H1 (cell line): ENCODE results near the gene ZCWPW2. TPM values are rescaled to one million over a fixed set of nuclear protein-coding genes. Genes with fewer than 3 reads are reported as not detected.

Experiments used
- CTCF ChIA-PET: fragments of 300-600 bp; sonication (Branson Sonifier 250); formaldehyde crosslinking; loops from one replicate; lab custom pipeline; 2021; ENCODE audit not compliant: partially characterized antibody; lab: Charles Lee
- POLR2A ChIA-PET: fragments of 300-600 bp; sonication (Branson Sonifier 250); formaldehyde crosslinking; loops from one replicate; lab custom pipeline; 2021; ENCODE audit warnings: inconsistent platforms; ENCODE audit not compliant: partially characterized antibody; lab: Charles Lee
- DNase-seq, 2 experiments: peaks; one replicate each; pipeline versions ENCODE4 v3.0.0 to v3.0.0-alpha.2; 2010 to 2022; ENCODE audit warnings: low spot score in 2 of 2, low read depth in 1 of 2, mixed read lengths in 1 of 2
- FAIRE-seq: peaks from 2 replicates; lab custom pipeline; 2011; peaks lifted over from hg19 to GRCh38; lab: Jason Lieb, UNC
- H2AFZ ChIP-seq: 2 replicates; pipeline ENCODE4 v1.8.1; 2012; ENCODE audit warnings: low read length, inconsistent platforms
- H2AK5ac ChIP-seq: 2 replicates; pipeline ENCODE4 v1.6.1; 2013; ENCODE audit warnings: low read depth, low read length
- H2BK120ac ChIP-seq: replicated peaks from 2 replicates; pipeline ENCODE3; 2013; ENCODE audit warnings: low read depth, low read length, inconsistent platforms
- H2BK12ac ChIP-seq: 2 replicates; pipeline ENCODE4 v1.6.1; 2013; ENCODE audit warnings: low read depth, low read length
- H2BK15ac ChIP-seq: 2 replicates; pipeline ENCODE4 v1.6.1; 2013; ENCODE audit warnings: low read length
- H2BK20ac ChIP-seq: 2 replicates; pipeline ENCODE4 v1.6.1; 2013; ENCODE audit warnings: low read length
- H2BK5ac ChIP-seq: 2 replicates; pipeline ENCODE4 v1.6.1; 2013; ENCODE audit warnings: low read depth, low read length
- H3K14ac ChIP-seq: 2 replicates; pipeline ENCODE4 v1.6.1; 2013; ENCODE audit warnings: inconsistent platforms; ENCODE audit not compliant: insufficient read length
- H3K18ac ChIP-seq: 2 replicates; pipeline ENCODE4 v1.6.1; 2013; ENCODE audit warnings: low read length; ENCODE audit errors: extremely low read depth
- H3K23ac ChIP-seq: 2 replicates; pipeline ENCODE4 v1.6.1; 2013; ENCODE audit warnings: inconsistent platforms; ENCODE audit not compliant: insufficient read length
- H3K23me2 ChIP-seq: 2 replicates; pipeline ENCODE4 v1.6.1; 2013; ENCODE audit warnings: low read depth, low read length
- H3K27ac ChIP-seq: 2 replicates; pipeline ENCODE4 v1.6.1; 2011; ENCODE audit warnings: low read depth, low read length, inconsistent platforms
- H3K27me3 ChIP-seq, 4 experiments: replicated peaks in 1 of 4; 1 replicate in 1 of 4; 2 replicates in 3 of 4; pipeline versions ENCODE4 v1.6.1 to v1.8.1; 2011 to 2013; ENCODE audit warnings: low read length in 3 of 4, mild to moderate bottlenecking in 3 of 4, inconsistent platforms in 2 of 4, mixed read lengths in 2 of 4, moderate library complexity in 1 of 4; ENCODE audit not compliant: control insufficient read depth in 3 of 4, insufficient read depth in 3 of 4; ENCODE audit errors: extremely low read depth in 1 of 4
- H3K36me3 ChIP-seq, 4 experiments: 2 replicates each; pipeline versions ENCODE4 v1.6.1 to v1.8.1; 2011 to 2013; ENCODE audit warnings: mild to moderate bottlenecking in 4 of 4, low read length in 3 of 4, moderate library complexity in 2 of 4, control low read depth in 1 of 4, inconsistent platforms in 1 of 4; ENCODE audit not compliant: insufficient read depth in 4 of 4, control insufficient read depth in 2 of 4
- H3K4ac ChIP-seq: replicated peaks from 2 replicates; pipeline ENCODE3; 2013; ENCODE audit warnings: low read length, low read depth, mixed read lengths, inconsistent platforms; ENCODE audit not compliant: insufficient read length
- H3K4me1 ChIP-seq, 4 experiments: replicated peaks in 1 of 4; 1 replicate in 1 of 4; 2 replicates in 3 of 4; pipeline versions ENCODE4 v1.6.1 to v1.8.1; 2011 to 2013; ENCODE audit warnings: low read length in 3 of 4, inconsistent platforms in 2 of 4, mixed read lengths in 1 of 4; ENCODE audit not compliant: insufficient read depth in 4 of 4, control insufficient read depth in 3 of 4
- H3K4me2 ChIP-seq, 2 experiments: 2 replicates each; pipeline versions ENCODE4 v1.6.1 to v1.8.1; 2011 to 2013; ENCODE audit warnings: low read depth in 2 of 2, low read length in 2 of 2, control low read depth in 1 of 2, inconsistent platforms in 1 of 2, mild to moderate bottlenecking in 1 of 2; ENCODE audit not compliant: insufficient read depth in 1 of 2
- H3K4me3 ChIP-seq, 4 experiments: fragments of 200-600, 300-600 bp in 1 of 4; sonication (generic), shearing (Covaris generic), sonication (Bioruptor Twin) in 1 of 4; 2 replicates each; pipeline versions ENCODE4 v1.5.1 to v1.8.1; 2011 to 2016; ENCODE audit warnings: low read length in 4 of 4, low read depth in 3 of 4, control low read depth in 2 of 4, inconsistent platforms in 2 of 4, mild to moderate bottlenecking in 2 of 4, mixed read lengths in 1 of 4, moderate library complexity in 1 of 4; ENCODE audit not compliant: insufficient read depth in 2 of 4; ENCODE audit errors: extremely low read depth in 1 of 4
- H3K56ac ChIP-seq: replicated peaks from 2 replicates; pipeline ENCODE3; 2013; ENCODE audit warnings: low read depth, mild to moderate bottlenecking, mixed read lengths, low read length, inconsistent platforms; ENCODE audit not compliant: insufficient read length
- H3K79me1 ChIP-seq: 2 replicates; pipeline ENCODE4 v1.6.1; 2013; ENCODE audit warnings: low read depth, low read length, control low read depth
- H3K79me2 ChIP-seq, 2 experiments: 2 replicates each; pipeline versions ENCODE4 v1.6.1 to v1.8.1; 2012 to 2013; ENCODE audit warnings: low read length in 2 of 2, mild to moderate bottlenecking in 2 of 2, inconsistent platforms in 1 of 2; ENCODE audit not compliant: insufficient read depth in 2 of 2, control insufficient read depth in 1 of 2
- H3K9ac ChIP-seq, 4 experiments: replicated peaks in 1 of 4; 1 replicate in 1 of 4; 2 replicates in 3 of 4; pipeline versions ENCODE4 v1.6.1 to v1.8.1; 2011 to 2013; ENCODE audit warnings: low read depth in 3 of 4, low read length in 3 of 4, control low read depth in 2 of 4, mild to moderate bottlenecking in 2 of 4, moderate library complexity in 2 of 4, inconsistent platforms in 1 of 4; ENCODE audit errors: extremely low read depth in 1 of 4
- H3K9me3 ChIP-seq, 2 experiments: 2 replicates each; pipeline versions ENCODE4 v1.6.1 to v1.8.1; 2012 to 2013; ENCODE audit warnings: mild to moderate bottlenecking in 2 of 2, moderate library complexity in 2 of 2, control low read depth in 1 of 2, inconsistent platforms in 1 of 2, low read depth in 1 of 2, low read length in 1 of 2, mixed read lengths in 1 of 2; ENCODE audit not compliant: insufficient read depth in 2 of 2
- H4K20me1 ChIP-seq, 2 experiments: replicated peaks in 1 of 2; 2 replicates each; pipeline versions ENCODE3 to v1.8.1; 2011 to 2013; ENCODE audit warnings: inconsistent platforms in 2 of 2, low read length in 2 of 2, mild to moderate bottlenecking in 1 of 2; ENCODE audit not compliant: insufficient read depth in 2 of 2, control insufficient read depth in 1 of 2
- H4K5ac ChIP-seq: 2 replicates; pipeline ENCODE4 v1.6.1; 2013; ENCODE audit warnings: low read length, low read depth, mixed read lengths, inconsistent platforms; ENCODE audit not compliant: insufficient read length
- H4K8ac ChIP-seq: 2 replicates; pipeline ENCODE4 v1.8.0; 2013; ENCODE audit warnings: mild to moderate bottlenecking, moderate library complexity, low read length, inconsistent platforms; ENCODE audit not compliant: insufficient read depth; ENCODE audit errors: extremely low read depth
- H4K91ac ChIP-seq: replicated peaks from 2 replicates; pipeline ENCODE3; 2013; ENCODE audit warnings: low read length, mixed read lengths, inconsistent platforms; ENCODE audit not compliant: insufficient read length
- CREB1 ChIP-seq: IDR thresholded peaks from 2 replicates; pipeline ENCODE4 v1.6.1; 2012; ENCODE audit warnings: inconsistent platforms
- FOSL1 ChIP-seq: IDR thresholded peaks from 2 replicates; pipeline ENCODE4 v1.6.1; 2011; ENCODE audit warnings: mild to moderate bottlenecking, low read depth, low read length, moderate library complexity; ENCODE audit not compliant: insufficient read depth
- JUN ChIP-seq: IDR thresholded peaks from 2 replicates; pipeline ENCODE4 v1.6.1; 2011; ENCODE audit warnings: low read depth, mild to moderate bottlenecking, improper control_type of control experiment, low read length
- JUND ChIP-seq: IDR thresholded peaks from 2 replicates; pipeline ENCODE4 v1.6.1; 2011; ENCODE audit warnings: mild to moderate bottlenecking, improper control_type of control experiment, low read length
- KDM1A ChIP-seq: fragments of 200-600, 300-600 bp; sonication (generic); IDR thresholded peaks from 2 replicates; pipeline ENCODE4 v1.7.1; 2016; ENCODE audit warnings: mild to moderate bottlenecking, low read length, borderline replicate concordance
- POLR2A ChIP-seq, 2 experiments: IDR thresholded peaks; 1 replicate in 1 of 2; 2 replicates in 1 of 2; pipeline ENCODE4 v1.6.1; 2011; ENCODE audit warnings: low read depth in 2 of 2, low read length in 2 of 2, mild to moderate bottlenecking in 2 of 2; ENCODE audit errors: control extremely low read depth in 1 of 2
- POLR2AphosphoS5 ChIP-seq: IDR thresholded peaks from 2 replicates; pipeline ENCODE4 v1.6.1; 2011; ENCODE audit warnings: low read depth, low read length
- SIRT6 ChIP-seq: IDR thresholded peaks from one replicate; pipeline ENCODE4 v1.7.1; 2012; ENCODE audit warnings: low read length, inconsistent platforms
- TAF1 ChIP-seq: IDR thresholded peaks from 2 replicates; pipeline ENCODE4 v1.6.1; 2011; ENCODE audit warnings: mild to moderate bottlenecking, low read depth, low read length
- TAF7 ChIP-seq: optimal IDR thresholded peaks from 2 replicates; pipeline ENCODE3; 2011; ENCODE audit warnings: low read depth, mild to moderate bottlenecking, inconsistent platforms, low read length, moderate library complexity, borderline replicate concordance
- TBP ChIP-seq: IDR thresholded peaks from 2 replicates; pipeline ENCODE4 v1.6.1; 2011; ENCODE audit warnings: low read depth, low read length, improper control_type of control experiment
- TEAD4 ChIP-seq: IDR thresholded peaks from 2 replicates; pipeline ENCODE4 v1.6.1; 2012; ENCODE audit warnings: low read depth, low read length, inconsistent platforms, mixed read lengths
- YY1 ChIP-seq: IDR thresholded peaks from 2 replicates; pipeline ENCODE4 v1.6.1; 2011; ENCODE audit warnings: low read depth, mild to moderate bottlenecking, low read length
- ZNF274 ChIP-seq: IDR thresholded peaks from 2 replicates; pipeline ENCODE4 v1.7.0; 2012; ENCODE audit warnings: low read length, borderline replicate concordance; ENCODE audit errors: extremely low read depth
- polyA plus RNA-seq, 7 experiments: library from polyadenylated mRNA; depleted of rRNA in 3 of 7; stranded (reverse) in 5 of 7; unstranded in 2 of 7; fragments of >200 nt in 5 of 7; fragments of 200-250 nt in 2 of 7; gene quantifications; 1 replicate in 5 of 7; 2 replicates in 1 of 7; 4 replicates in 1 of 7; pipeline versions ENCODE4 v1.2.1 to v1.2.3, GENCODE V29; 2011 to 2013; ENCODE audit warnings: missing spikeins in 2 of 7, mixed read lengths in 2 of 7
- total RNA-seq: library from RNA; stranded (reverse); fragmentation: NEBNext Ultra II Directional; extraction: Animal tissue kit (Norgen Biotek cat#: 25700); gene quantifications from 2 replicates; pipeline ENCODE4 v1.2.1, GENCODE V29; 2021
- TF ChIP-seq, protein P1 (sequence below), 3 experiments: IDR thresholded peaks; 1 replicate in 2 of 3; 2 replicates in 1 of 3; pipeline versions ENCODE4 v1.5.1 to v1.6.1; 2011; ENCODE audit warnings: low read length in 3 of 3, mild to moderate bottlenecking in 3 of 3, inconsistent platforms in 2 of 3, low read depth in 1 of 3, moderate library complexity in 1 of 3; ENCODE audit not compliant: insufficient read depth in 1 of 3; ENCODE audit errors: control extremely low read depth in 1 of 3

ZCWPW2 gene
- total and polyA plus RNA-seq, 2 of the 8 experiments (the other 6 are each of a cell fraction or from before 2014, with no cell fraction given), result 0.11 to 0.39 TPM

DNA sequence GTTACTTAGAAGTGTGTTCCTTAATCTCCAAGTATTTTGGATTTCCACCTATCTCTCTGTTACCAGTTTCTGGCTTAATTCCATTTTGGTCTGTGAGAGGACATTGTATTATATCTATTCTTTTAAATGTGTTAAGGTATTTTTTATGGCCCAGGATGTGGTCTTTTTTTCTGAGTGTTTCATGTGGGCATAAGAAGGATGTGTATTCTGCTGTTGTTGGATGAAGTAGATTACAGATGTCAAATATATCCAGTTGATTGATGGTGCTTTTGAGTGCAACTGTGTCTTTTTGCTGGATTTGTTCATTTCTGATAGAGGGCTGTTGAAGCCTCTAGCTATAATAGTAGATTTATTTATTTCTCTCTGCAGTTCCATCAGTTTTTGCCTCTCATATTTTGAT, 136.6 kb downstream of the ZCWPW2 start:
- Histone ChIP-seq H2AK5ac (no peak overlapping the region), H3K56ac (no peak overlapping the region), H3K79me1 (no peaks in the 10 kb centered on the region), H3K4me3 (no peak overlapping the region), H3K79me2 (no peaks in the 10 kb centered on the region), H3K4me2 (no peak overlapping the region), H3K18ac (no peak overlapping the region), H3K14ac (no peak overlapping the region), H2BK20ac (no peak overlapping the region), H3K23ac (no peak overlapping the region), H2BK15ac (no peak overlapping the region), H3K36me3 (no peaks in the 10 kb centered on the region), H3K4ac (no peak overlapping the region), H3K27ac (no peak overlapping the region), H4K5ac (no peak overlapping the region), H3K9ac (no peak overlapping the region), H2BK5ac (no peak overlapping the region), H3K23me2 (no peaks in the 10 kb centered on the region), H2AFZ (no peak overlapping the region), H4K91ac (no peak overlapping the region), H3K9me3 (no peaks in the 10 kb centered on the region), H4K20me1 (no peaks in the 10 kb centered on the region), H2BK12ac (no peak overlapping the region), H2BK120ac (no peak overlapping the region), H4K8ac (no peak overlapping the region), H3K27me3 (no peaks in the 10 kb centered on the region), H3K4me1 (no peaks in the 10 kb centered on the region)
- ChIA-PET CTCF (interaction anchor here (0.8 kb wide), 1 partner anchor 8 kb away, joined by 5 read pairs; no protein-coding TSS in a partner anchor), POLR2A (no interaction called here)
- no peak for FAIRE-seq
- no peak for DNase-seq
- TF ChIP-seq TEAD4 (no peak), KDM1A (no peak), ZNF274 (no peak), SIRT6 (no peak), TAF7 (no peak), TBP (no peak), FOSL1 (no peak), JUND (no peak), POLR2AphosphoS5 (no peak), YY1 (no peak), CREB1 (no peak), JUN (no peak), TAF1 (no peak), POLR2A (IDR thresholded peaks at IDR 0.05; ENCODE audit: control extremely low read depth in 1 of 2, low read depth in 2 of 2, low read length in 2 of 2) (no peak)
- TF ChIP-seq, protein P1, sequence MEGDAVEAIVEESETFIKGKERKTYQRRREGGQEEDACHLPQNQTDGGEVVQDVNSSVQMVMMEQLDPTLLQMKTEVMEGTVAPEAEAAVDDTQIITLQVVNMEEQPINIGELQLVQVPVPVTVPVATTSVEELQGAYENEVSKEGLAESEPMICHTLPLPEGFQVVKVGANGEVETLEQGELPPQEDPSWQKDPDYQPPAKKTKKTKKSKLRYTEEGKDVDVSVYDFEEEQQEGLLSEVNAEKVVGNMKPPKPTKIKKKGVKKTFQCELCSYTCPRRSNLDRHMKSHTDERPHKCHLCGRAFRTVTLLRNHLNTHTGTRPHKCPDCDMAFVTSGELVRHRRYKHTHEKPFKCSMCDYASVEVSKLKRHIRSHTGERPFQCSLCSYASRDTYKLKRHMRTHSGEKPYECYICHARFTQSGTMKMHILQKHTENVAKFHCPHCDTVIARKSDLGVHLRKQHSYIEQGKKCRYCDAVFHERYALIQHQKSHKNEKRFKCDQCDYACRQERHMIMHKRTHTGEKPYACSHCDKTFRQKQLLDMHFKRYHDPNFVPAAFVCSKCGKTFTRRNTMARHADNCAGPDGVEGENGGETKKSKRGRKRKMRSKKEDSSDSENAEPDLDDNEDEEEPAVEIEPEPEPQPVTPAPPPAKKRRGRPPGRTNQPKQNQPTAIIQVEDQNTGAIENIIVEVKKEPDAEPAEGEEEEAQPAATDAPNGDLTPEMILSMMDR (IDR thresholded peaks at IDR 0.05; ENCODE audit: control extremely low read depth in 1 of 3, insufficient read depth in 1 of 3, low read depth in 1 of 3, low read length in 3 of 3), result no peak
